GM06990 (cell line): ENCODE data around the gene TUNAR.

Experiments
- DNase-seq: peaks from one replicate; pipeline ENCODE4 v3.0.0-alpha.2; 2011; ENCODE audit not compliant: insufficient read length; ENCODE audit errors: extremely low read depth
- H3K27me3 ChIP-seq: replicated peaks from 2 replicates; pipeline ENCODE4 v1.6.0; 2011; ENCODE audit warnings: low read length; ENCODE audit not compliant: control insufficient read depth, insufficient read depth
- H3K36me3 ChIP-seq: 2 replicates; pipeline ENCODE4 v1.5.1; 2011; ENCODE audit warnings: low read length; ENCODE audit not compliant: control insufficient read depth, insufficient read depth
- H3K4me3 ChIP-seq: replicated peaks from 2 replicates; pipeline ENCODE4 v1.5.1; 2011; ENCODE audit warnings: low read depth, mild to moderate bottlenecking, control low read depth, low read length
- CTCF ChIP-seq: IDR thresholded peaks from 2 replicates; pipeline ENCODE4 v1.5.1; 2011; ENCODE audit warnings: low read length, control low read depth, mild to moderate bottlenecking, inconsistent platforms; ENCODE audit not compliant: insufficient read depth, poor library complexity, severe bottlenecking

The TUNAR gene

GRCh38 chr14:95885278-95885677 lies 8.6 kb downstream of the TUNAR start:
- DNase-seq: no peak

DNA sequence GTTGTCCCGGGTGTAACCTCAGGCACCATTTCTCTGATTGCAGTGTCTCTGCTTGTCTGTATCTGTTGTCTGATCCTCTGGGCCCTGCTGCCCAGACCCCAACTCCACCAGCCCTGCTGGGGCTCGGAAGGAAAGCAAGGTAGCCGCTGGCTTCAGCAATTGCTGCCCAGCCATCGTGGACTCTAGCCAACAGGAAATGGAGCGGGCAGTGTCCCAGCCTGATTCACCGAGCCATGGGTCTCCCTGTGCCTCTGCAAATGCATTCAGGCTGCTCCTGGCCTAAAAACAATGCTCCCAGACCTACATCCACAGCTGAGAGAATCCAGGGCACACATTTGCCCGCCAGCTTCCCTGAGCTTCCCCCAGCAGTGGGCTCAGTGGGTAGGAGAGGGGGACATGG lies 9.2 kb downstream of the TUNAR start:
- Histone ChIP-seq H3K36me3 (no peaks in the 10 kb centered on the region), H3K4me3 (no peak overlapping the region), H3K27me3 (peaks cover 1% of the 10 kb centered on the region)
- no peak for TF ChIP-seq CTCF
- DNase-seq: no peak

More at GRCh38 chr14:95885278-95885677, 8.6 kb downstream of the TUNAR start:
- Histone ChIP-seq H3K27me3 (peaks cover 1% of the 10 kb centered on the region), H3K36me3 (no peaks in the 10 kb centered on the region), H3K4me3 (no peak overlapping the region)
- TF ChIP-seq CTCF: no peak

- no peaks in the 10 kb centered on the region for H3K36me3 ChIP-seq
- H3K27me3 ChIP-seq: peaks cover 1% of the 10 kb centered on the region
- TF ChIP-seq CTCF: no peak
- no peak overlapping the region for H3K4me3 ChIP-seq
- no peak for DNase-seq
Observed at GRCh38 chr14:95886366-95887056, 9.9 kb downstream of the TUNAR start.

DNA sequence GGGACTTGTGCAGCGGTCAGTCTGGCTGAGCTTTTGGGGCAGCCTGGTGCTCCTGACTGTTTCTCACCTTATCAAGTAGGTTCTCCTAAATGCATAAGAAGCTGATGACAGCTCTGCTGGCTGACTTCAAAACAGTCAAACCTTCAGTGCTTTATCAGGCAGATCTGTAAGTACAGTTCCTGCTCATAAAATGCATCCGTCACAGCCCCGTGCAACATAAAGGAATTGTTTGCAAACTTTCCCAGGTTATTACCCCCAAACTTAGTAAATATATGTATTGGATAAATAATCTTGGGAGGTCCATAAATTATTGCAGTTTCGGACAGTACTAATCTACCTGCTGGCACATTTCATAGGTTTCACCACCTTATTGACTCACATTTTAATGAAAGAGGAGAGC lies 10.7 kb downstream of the TUNAR start:
- Histone ChIP-seq H3K36me3 (no peaks in the 10 kb centered on the region), H3K4me3 (no peak overlapping the region), H3K27me3 (peaks cover 1% of the 10 kb centered on the region)
- no peak for TF ChIP-seq CTCF
- DNase-seq: no peak

DNA sequence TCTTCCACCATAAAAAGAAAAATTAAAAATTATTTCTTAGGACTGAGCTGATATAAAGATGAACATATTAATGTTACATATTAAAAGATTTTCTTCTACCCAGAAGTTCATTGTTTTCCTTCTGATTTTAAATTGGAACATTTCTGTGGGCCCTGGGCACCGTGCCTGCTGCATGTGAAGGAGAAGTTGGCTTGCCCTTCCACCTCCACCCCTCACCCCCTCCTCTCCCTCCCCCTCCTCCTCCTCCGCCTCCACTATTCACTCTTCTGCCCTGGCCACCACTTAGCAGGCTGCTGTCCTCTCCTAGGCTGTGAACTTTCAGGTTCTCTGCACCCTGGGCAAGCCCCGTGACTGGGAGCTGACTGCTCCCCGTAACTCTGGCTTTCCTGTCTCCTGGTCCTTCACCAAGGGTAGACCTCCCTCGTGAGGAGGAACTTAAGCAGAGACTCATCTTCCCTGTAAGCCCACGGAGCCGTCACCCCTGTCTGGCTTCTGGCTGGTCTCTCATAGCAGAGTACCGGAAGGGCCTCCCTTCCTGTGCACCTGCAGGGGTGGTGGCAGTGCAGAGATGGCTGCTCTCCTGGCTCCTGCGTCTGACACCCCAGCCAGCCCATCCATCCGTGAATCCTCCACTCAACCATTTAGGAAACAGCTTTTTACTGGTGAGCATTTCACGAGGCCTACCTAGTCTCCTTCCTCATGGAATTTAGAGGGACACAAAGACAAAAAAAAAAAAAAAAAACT lies 12.8 kb downstream of the TUNAR start:
- DNase-seq: no peak

More for the DNA sequence above, 12.8 kb downstream of the TUNAR start:
- TF ChIP-seq CTCF: no peak
- no peak overlapping the region for H3K4me3 ChIP-seq
- no peaks in the 10 kb centered on the region for H3K36me3 ChIP-seq
- peaks cover 1% of the 10 kb centered on the region for H3K27me3 ChIP-seq
